GM19035 (cell line): Measurements from ENCODE around the gene PGAP1.

ENCODE experiments used
- ATAC-seq: cut with Tn5 transposase; IDR thresholded peaks from one replicate; pipeline ENCODE4 v1.9.1; 2021; ENCODE audit not compliant: unreplicated experiment

PGAP1 gene, protein sequence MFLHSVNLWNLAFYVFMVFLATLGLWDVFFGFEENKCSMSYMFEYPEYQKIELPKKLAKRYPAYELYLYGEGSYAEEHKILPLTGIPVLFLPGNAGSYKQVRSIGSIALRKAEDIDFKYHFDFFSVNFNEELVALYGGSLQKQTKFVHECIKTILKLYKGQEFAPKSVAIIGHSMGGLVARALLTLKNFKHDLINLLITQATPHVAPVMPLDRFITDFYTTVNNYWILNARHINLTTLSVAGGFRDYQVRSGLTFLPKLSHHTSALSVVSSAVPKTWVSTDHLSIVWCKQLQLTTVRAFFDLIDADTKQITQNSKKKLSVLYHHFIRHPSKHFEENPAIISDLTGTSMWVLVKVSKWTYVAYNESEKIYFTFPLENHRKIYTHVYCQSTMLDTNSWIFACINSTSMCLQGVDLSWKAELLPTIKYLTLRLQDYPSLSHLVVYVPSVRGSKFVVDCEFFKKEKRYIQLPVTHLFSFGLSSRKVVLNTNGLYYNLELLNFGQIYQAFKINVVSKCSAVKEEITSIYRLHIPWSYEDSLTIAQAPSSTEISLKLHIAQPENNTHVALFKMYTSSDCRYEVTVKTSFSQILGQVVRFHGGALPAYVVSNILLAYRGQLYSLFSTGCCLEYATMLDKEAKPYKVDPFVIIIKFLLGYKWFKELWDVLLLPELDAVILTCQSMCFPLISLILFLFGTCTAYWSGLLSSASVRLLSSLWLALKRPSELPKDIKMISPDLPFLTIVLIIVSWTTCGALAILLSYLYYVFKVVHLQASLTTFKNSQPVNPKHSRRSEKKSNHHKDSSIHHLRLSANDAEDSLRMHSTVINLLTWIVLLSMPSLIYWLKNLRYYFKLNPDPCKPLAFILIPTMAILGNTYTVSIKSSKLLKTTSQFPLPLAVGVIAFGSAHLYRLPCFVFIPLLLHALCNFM

DNA sequence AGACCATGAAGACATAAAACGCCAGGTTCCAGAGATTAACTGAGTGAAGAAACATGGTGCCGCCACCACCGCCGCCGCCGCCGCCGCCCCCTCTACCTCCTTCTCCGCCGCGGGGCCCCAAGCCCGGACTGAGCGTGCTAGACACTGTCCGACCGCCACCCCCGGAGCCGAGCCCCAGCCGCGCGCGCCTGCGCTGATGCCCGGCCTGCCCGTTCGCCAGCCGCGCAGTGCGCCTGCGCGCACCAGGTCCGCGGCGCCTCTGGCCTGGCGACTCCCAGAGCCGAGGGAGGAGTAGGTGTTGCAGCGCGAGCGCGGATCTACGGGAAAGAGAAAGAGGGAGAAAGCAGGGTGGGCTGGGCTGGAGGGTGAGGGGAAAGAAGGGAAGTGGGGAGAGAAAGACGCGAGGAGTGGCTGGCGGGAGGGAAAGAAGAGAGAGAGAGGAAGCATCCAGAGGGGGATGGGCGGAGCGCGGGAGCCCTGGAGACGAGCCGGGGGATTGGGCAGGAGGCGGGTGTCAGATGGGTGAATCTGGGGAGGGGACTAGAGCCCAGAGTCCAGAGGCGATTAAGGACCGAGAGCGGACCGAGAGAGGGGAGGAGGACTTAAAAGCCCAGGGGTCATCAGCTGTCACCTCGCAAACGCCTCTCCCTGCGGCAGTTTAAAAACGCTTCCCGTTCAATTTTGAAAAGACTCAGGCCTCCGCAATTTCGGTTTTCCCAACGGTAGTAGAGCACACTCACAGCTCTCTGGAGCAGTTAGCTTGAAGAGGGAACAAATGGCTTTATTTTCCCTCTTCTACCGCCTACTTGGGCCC, at the start of gene PGAP1:
Gene PGAP1 (minus strand): TSS at position 146 of the 814 bp plus-strand sequence. CDS start 91 bp downstream, at position 55.
- ATAC-seq = peak; percentile 92

DNA sequence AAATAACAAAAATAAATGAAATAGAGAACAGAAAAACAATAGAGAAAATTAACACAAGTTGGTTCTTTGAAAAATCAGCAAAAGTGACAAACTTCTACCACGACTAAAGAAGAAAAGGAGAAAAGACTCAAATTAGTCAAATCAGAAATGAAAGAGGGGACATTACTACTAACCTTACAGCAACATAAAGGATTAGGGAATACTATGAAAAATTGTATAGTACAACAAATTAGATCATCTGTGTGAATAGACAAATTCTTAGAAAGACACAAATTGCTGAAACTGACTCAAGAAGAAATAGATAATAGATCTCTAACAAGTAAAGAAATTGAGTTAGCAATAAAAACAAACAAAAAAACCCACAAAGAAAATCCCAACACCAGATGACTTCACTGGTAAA, 48.5 kb upstream of the PGAP1 start:
- ATAC-seq = no peak

DNA sequence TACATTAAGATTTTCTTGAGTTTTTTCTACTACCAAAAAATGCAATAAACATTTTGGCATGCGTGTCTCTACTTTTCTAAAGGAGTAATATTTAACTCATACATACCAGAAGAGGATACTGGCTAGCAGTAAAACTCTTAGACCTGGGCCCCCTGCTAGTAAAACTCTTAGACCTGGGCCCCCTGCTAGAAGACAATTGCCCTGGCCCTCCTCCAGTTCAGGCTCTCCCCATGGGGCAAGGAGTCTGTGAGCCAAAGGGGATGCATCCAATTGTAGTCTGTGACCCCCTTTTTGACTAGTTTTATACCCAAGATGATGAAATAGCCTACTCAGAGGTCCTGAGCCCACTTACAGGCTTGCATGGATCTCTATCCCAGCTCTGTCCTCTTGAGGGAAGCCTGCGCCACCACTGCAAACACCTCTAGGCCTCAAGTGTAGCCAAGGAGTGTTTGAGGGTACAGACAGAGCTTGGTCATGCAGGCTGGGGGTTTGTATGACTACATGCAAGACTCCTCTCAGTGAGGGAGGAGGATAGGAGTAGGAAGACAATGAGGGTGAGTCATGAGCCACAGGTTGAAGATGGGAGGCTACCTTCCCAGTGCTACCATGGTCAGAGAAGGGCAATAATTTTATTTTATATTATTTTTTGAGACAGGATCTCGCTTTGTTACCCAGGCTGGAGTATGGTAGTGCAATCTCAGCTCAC, 45.2 kb upstream of the PGAP1 start:
- no peak for ATAC-seq

DNA sequence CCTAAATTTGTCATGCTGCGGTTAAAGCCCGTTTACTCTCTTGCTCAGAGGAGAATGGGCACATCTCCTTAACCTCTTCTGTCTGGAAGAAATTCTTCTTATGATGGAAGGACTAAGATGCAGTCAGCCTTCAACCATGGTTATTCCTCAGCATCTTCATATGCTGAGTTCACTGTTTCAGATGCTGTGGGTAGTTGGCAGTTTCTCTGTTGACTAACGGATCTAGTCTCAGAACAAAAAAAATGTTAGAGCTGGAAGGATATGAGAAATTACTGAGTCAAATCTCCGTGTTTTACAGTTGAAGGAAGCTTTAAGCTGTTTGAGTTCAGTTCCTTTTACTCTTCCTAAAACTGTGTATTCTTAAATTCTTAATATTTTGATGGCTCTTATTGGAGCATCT, 43.6 kb upstream of the PGAP1 start:
- ATAC-seq = no peak

DNA sequence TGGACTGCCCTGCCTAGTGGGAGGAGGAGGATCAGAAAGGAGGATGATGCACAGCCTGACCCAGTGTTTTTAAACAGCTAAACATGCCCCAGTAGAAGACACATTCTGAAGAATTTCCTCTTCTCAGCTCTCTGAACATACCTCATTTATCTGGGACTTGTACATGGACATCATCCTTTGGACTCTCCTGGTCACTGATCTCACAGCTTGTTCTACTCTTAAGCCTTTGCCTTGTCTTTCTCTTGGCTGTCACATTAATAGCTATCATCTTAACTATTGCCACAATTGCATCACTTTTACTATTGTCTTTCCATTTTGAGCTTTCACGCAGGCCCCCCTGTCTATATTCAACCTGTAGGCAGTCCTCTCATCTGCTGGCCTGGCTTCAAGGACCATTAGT, 42.0 kb upstream of the PGAP1 start:
- no peak for ATAC-seq

DNA sequence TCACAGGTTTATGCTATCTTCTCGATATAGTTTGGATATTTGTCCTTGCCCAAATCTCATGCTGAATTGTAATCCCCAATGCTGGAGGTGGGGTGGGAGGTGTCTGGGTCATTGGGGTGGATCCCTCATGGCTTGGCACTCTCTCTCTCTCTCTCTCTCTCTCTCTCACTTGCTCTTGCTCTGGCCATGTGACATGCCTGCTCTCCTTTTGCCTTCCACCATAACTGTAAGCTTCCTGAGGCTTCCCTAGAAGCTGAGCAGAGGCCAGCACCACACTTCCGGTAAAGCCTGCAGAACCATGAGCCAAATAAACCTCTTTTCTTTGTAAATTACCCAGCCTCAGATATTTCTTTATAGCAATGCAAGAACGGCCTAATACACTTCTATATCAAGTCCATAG, 41.3 kb upstream of the PGAP1 start:
- no peak for ATAC-seq

DNA sequence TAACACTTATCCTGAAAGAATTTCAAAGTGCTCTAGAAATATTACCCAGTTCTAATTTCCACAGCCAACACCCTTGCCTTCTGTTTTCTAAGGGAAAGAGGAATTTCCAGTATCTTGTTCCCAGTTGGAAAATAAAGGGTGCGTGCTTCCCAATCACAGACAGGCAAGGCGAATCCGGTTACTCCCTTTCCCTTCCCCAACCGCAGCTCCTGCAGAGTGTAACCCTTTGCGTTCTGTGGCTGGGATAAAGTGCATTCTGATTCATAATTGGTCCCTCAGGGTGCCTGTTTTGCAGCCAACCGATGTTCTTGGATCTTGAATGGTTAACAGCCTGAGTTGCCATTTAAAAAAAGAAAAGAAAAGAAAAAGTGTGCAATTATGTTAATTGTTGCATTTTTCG, 40.6 kb upstream of the PGAP1 start:
- no peak for ATAC-seq

DNA sequence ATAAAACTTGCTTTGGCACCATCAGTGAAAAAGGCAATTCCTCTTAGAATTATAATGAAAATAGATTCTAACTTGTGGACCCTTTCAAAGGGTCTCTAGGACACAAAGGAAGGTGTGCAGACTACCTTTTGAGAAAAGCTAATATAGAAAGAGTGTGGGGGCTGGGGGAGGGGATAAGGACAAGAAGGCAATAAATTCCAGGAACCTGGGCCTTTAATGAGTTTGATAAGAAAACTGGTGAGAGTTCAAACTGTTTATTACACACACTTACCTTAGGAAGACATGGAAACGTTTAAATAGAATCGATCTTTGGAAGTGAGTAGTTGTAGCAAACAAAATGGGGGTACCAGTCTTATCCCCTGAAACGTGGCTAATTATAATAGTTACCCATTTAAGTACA, 39.6 kb upstream of the PGAP1 start:
- ATAC-seq = no peak

DNA sequence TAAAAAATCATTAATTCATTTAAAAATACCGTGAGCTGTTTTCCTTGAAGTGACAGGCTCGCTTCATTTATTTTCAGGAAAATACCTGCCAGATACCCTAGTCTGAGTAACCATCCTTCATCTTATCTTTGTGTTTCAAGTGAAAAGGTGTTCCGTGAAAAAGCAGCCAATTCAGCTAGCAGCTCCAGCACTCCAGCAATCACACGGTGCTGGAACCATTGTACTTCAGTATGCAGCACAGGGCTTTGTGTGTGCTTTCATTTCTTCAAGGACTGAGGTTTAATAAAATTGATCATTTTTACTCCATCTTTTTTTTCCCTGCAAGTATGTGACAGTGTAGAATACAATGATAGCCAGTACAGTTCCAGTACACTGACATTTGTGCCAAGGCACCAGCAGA, 39.1 kb upstream of the PGAP1 start:
- ATAC-seq = no peak

DNA sequence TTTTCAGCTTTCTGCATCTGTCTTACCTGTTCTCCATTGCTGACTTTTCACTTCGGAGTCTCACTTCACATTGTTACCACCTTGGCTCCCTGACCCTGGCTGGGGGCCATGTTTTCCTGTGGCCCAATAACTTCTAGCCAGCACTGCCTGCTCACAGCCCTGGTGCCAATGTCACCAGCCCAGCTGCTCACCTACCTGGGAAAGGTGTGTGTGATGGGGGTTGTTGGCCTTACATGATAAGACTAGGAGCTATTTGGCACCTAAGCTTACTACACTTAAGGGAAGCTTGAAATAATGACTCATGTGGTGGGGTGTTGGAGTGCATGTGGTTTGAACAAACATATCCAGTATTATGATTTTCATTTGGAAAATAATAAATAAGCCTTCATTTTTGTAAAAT, 37.5 kb upstream of the PGAP1 start:
- ATAC-seq = no peak

DNA sequence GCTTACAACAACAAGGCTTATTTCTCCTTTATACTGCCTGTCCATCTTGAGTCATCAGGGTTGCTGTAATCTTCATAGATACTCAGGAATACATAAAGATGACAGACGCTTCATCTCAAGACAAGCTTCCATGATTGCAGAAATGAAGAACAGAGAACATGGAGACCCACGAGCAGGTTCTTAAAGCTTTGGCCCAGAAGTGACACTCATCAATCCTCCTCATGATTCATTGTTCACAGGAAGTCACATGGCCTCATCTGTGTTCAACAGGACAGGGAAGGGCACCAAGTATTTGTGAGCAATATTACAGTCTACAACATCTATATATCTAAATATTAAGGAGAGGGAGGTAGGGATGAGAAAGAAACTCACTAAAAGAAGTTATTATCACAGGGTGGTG, 36.5 kb upstream of the PGAP1 start:
- ATAC-seq = no peak

DNA sequence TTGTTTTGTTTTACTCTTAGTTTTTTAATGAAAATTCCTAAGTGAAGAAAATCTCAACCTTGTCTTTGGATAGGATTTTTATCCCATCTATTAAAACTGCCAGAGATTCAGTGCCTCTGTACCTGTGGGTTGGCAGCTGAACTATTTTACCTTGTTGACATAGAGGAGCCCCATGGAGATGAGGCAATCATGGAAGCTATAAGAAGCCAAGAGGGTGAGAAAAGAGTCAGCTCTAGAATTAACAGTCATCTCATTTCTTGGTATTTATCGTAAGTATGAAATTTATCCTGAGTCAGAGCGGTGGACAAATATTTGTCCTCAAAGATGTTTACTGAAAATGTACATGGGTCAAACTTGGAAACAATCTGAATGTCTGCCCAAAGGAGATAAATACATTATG, 35.8 kb upstream of the PGAP1 start:
- no peak for ATAC-seq

DNA sequence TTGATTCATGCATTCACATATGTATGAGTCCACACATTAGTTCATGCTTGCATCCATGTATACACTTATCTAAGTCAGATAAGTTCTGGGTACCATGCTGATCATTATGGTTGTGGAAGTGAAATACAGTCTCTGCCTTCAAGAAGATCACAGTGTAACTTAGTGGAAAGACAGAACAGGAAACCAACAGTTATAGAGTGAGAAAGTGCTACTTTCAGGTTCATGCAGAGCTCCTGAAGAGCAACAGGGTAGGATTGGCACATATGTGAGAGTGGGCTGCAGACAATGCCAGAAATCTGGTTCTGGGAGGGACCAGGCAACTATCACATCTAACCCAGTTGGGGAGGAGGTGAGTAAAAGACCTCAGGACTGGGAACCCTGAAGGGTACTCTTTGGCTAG, 35.4 kb upstream of the PGAP1 start:
- peak; percentile 90 for ATAC-seq

DNA sequence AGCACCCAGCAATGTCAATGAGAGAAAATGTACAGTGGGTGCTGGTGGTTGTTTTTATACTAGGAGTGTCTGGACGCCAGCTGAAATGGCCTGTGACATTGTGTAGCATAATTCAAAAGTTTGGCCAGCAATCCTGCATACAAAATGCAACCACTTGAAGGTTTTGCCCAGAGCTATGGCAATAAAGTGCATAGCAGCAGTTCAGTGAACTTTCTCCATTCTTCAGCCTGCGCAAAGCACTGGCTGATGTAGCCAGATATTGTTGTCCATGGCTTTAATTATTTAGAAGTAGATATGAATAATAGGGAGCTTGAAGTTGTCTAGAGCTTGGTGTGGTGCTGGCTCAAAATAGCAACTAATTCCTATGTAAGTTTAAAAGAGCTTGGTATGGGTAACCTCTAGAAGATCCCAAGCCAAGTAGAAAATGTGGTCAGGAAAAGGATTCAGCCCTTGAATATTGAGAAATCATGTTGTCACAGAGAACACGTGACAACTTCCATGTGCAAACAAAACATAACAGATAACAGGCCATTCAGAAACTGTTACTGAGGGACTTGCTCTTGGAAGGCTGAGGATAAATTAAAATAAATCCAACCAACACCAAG, 33.3 kb upstream of the PGAP1 start:
- no peak for ATAC-seq

DNA sequence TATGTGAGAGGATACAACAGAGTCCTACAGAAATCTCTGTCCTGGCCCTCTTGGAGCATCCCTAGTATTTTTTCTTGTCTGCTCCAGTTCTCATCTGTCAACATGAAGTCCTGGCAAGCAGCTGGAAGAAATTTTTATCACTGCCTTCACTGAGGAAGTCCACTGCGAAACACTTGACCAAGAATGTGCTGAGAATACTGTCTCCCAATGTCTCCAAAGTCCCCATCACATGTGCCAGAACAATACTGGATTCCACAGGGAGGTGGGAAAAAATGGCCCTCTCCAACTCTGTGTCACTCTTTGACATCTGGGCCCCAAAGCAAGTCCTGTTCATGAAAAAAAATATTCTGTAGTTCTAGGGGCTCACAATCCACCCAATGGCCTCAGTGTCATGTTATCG, 32.8 kb upstream of the PGAP1 start:
- ATAC-seq = no peak

DNA sequence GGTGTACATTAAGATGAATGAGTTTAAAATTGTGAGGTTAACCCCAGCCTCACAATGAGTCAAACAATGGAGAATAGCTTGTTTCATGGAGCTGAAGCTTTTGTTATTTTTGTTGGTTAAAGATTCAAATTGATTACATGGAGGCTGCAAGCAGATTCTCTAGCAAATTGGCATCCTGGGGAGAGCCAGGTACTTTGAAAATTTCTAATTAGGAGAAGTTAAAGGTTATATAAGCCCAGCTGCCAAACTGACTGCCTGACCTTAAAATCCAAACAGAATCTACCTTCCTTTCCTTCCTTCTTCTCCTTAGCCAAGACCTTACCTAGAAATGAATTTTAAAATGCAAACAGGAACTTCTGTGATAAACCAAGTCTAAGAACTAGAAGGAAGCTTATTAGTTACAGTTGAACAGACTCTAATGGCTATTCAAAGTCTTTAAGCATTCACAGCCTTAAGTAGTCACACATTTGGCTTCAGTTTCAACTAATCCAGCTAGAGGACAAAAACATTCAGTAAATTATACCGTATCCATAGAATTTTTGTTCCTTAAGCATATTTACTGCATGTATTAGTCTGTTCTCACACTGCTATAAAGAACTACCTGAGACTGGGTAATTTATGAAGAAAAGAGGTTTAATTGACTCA, 31.5 kb upstream of the PGAP1 start:
- ATAC-seq = no peak

DNA sequence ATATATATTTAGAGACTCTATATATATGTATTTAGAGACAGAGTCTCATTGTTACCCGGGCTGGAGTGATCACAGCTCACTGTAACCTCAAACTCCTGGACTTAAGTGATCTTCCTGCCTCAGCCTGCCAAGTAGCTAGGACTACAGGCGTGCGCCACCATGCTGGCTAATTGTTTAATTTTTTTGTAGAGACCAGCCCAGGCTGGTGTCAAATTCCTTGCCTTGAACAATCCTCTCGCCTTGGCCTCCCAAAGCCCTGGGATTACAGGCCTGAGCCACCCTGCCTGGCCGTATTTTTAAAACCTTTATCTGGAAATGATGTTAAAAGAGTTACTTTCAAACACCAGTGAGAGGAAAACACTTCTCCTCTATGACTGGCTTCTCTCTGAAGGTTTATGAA, 30.9 kb upstream of the PGAP1 start:
- no peak for ATAC-seq

DNA sequence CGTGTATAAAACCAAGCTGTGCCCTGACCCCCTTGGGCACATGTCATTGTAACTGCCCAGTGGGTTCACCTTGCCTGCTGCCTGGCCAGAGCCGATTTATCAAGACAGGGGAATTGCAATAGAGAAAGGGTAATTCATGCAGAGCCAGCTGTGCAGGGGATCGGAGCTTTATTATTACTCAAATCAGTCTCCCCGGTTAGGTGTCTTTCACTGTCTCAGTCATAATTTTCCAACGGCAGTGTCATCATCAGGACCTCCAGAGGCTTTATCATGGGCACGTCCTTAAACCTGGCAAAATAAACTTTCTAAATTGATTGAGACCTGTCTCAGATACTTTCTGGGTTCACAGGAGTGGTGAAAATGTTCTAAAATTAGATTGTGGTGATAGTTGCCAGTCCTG, 29.6 kb upstream of the PGAP1 start:
- no peak for ATAC-seq

DNA sequence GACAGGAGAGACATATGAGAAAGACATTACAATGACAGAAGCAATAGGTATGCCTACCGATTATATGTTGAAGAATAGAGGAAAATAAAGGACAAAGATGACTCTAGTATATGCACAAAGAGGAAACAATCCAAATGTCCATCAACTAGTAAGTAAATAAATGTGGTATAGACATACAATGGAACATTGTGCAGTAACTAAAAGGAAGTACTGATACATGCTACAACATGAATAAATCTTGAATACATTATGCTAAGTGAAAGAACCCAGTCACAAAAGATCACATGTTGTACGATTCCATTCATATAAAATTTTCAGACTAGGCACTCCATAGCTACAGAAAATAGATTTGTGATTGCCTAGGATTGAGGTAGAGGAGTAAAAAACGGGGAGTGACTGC, 28.5 kb upstream of the PGAP1 start:
- no peak for ATAC-seq

DNA sequence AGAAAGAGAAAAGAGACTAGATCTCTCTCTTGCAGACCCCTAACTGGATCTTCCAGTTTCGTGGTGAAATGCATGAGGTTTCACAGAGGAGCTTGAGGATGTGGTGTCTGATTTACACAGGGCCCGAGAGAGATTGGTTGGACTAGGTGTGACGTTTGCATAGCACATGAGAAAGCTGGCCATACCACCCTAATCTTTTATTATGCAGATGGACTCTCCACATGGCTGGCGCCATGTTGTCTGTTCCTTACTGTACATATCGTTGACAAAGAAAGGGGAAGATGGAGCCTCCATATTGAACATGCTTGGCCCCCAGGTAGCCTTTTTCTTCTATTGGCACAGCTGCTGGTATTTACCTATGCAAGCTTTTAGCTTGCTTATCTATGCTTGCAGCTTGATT, 27.5 kb upstream of the PGAP1 start:
- no peak for ATAC-seq
